ENCODE measurements around the gene MYO19. TPM values are rescaled to one million over a fixed set of nuclear protein-coding genes. Genes with fewer than 3 reads are reported as not detected.
"Not testable (repeated sequence)": the region's sequence is repeated elsewhere in the genome, so short reads cannot be mapped to it uniquely, and the experiment has no call there.

Gene MYO19
- total RNA-seq, 1 experiment from 2014 or later: 167 TPM

DNA sequence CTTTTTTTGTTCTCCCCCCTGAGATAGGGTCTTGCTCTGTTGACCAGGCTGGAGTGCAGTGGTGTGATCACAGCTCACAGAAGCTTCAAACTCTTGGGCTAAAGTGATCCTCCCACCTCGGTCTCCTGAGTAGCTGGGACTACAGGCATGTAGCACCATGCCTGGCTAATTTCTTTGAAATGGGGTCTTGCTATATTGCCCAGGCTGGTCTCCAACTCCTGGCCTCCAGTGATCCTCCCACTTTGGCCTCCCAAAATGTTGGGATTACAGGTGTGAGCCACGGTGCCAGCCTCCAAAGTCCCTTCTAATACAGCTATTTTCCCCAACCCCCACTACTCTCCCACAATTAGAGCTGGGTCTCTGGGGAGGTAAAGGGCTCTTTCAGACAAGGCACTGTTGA, 26.2 kb downstream of the MYO19 start:
- H3K9me2 ChIP-seq (ENCODE audit: insufficient read depth); H3K4me2 ChIP-seq (ENCODE audit: low read length); H3K9me3 ChIP-seq (ENCODE audit: control insufficient read depth in 1 of 2, insufficient read depth in 1 of 2, low read depth in 1 of 2, low read length in 2 of 2); H3K4me1 ChIP-seq (ENCODE audit: control insufficient read depth in 1 of 2, insufficient read depth in 2 of 2, low read length in 2 of 2); H3K27me3 ChIP-seq (ENCODE audit: insufficient read depth, low read length); H2AFZ ChIP-seq (ENCODE audit: low read depth, low read length, poor library complexity, severe bottlenecking); BruUV-seq (replicated peaks); CTCF ChIA-PET; intact Hi-C loops (cut with micrococcal nuclease); H3K4me3 ChIP-seq (replicated peaks in 1 of 2; ENCODE audit: low read depth in 1 of 2, low read length in 2 of 2); ATAC-seq; H3K79me2 ChIP-seq (ENCODE audit: insufficient read depth, low read length); H3K9ac ChIP-seq (ENCODE audit: low read length); H3K27ac ChIP-seq (ENCODE audit: low read depth, low read length); POLR2A ChIA-PET; RAD21 ChIA-PET (ENCODE audit: low non-redundant PET in 1 of 2, low total read pairs in 2 of 2, uncharacterized antibody in 2 of 2, unreplicated experiment in 2 of 2); DNase-seq (ENCODE audit: low read depth, low spot score); H4K20me1 ChIP-seq (ENCODE audit: insufficient read depth): not testable (repeated sequence)
- peaks cover 43 to 76% of the 10 kb centered on the region in 2 experiments for H3K36me3 ChIP-seq (ENCODE audit: control insufficient read depth in 1 of 2, insufficient read depth in 2 of 2, low read length in 2 of 2)

DNA sequence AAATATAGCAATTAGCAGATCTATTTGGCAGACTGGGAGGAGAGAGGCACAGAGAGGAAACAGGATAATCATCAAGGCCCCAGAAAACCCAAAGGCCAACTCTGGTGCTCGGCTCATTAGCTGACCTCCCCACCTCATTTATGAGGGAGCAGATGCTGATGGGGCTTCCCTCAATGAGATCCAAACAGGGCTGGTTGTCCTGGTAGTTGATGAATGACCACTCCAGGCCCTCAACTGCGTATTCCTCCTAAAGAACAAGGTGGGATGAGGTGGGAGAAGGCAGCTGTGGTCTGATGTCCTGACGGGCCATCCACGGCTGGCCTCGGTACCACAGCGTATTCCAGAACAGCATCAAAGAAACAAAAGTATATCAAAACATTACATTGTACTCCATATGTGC, 27.4 kb downstream of the MYO19 start:
- BruUV-seq (replicated peaks): no TSS peak
- ChIA-PET POLR2A (no interaction called here), RAD21 (ENCODE audit: low non-redundant PET in 1 of 2, low total read pairs in 2 of 2, uncharacterized antibody in 2 of 2, unreplicated experiment in 2 of 2) (no interaction called here), CTCF (no interaction called here)
- no peak overlapping the region for H3K27ac ChIP-seq (ENCODE audit: low read depth, low read length)
- no peak overlapping the region for H2AFZ ChIP-seq (ENCODE audit: low read depth, low read length, poor library complexity, severe bottlenecking)
- TF ChIP-seq FOSL1 (IDR thresholded peaks at IDR 0.05; ENCODE audit: low read depth) (no peak), CEBPB (IDR thresholded peaks at IDR 0.05; ENCODE audit: low read depth) (no peak), EGR1 (IDR thresholded peaks at IDR 0.05; ENCODE audit: low read depth) (no peak), RAD21 (IDR thresholded peaks at IDR 0.05; ENCODE audit: low read depth) (no peak), MAX (IDR thresholded peaks at IDR 0.05) (no peak), TCF7L2 (IDR thresholded peaks at IDR 0.05; ENCODE audit: borderline replicate concordance, extremely low read depth, insufficient read depth, insufficient read length) (no peak), ZFX (IDR thresholded peaks at IDR 0.05) (no peak), YY1 (IDR thresholded peaks at IDR 0.05; ENCODE audit: extremely low read depth, insufficient replicate concordance, low read depth, low read length) (no peak)
- ATAC-seq (no peak), DNase-seq (ENCODE audit: low read depth, low spot score) (no peak)
- H3K9me2 ChIP-seq (ENCODE audit: insufficient read depth): no peaks in the 10 kb centered on the region
- H3K9ac ChIP-seq (ENCODE audit: low read length): no peak overlapping the region
- H4K20me1 ChIP-seq (ENCODE audit: insufficient read depth): no peaks in the 10 kb centered on the region
- no peaks in the 10 kb centered on the region for H3K79me2 ChIP-seq (ENCODE audit: insufficient read depth, low read length)
- peaks cover 50 to 72% of the 10 kb centered on the region in 2 experiments for H3K36me3 ChIP-seq (ENCODE audit: control insufficient read depth in 1 of 2, insufficient read depth in 2 of 2, low read length in 2 of 2)
- no peak overlapping the region for H3K4me2 ChIP-seq (ENCODE audit: low read length)
- no peaks in the 10 kb centered on the region for H3K27me3 ChIP-seq (ENCODE audit: insufficient read depth, low read length)
- no peak overlapping the region for H3K4me3 ChIP-seq (replicated peaks in 1 of 2; ENCODE audit: low read depth in 1 of 2, low read length in 2 of 2)
- intact Hi-C loops (cut with micrococcal nuclease): no loop called here
- no peaks in the 10 kb centered on the region for H3K9me3 ChIP-seq (ENCODE audit: control insufficient read depth in 1 of 2, insufficient read depth in 1 of 2, low read depth in 1 of 2, low read length in 2 of 2)
- no peaks in the 10 kb centered on the region for H3K4me1 ChIP-seq (ENCODE audit: control insufficient read depth in 1 of 2, insufficient read depth in 2 of 2, low read length in 2 of 2)

All from HCT116 (cell line).